GM18505 (cell line): Measurements from ENCODE around the gene WDFY2.

Experiments
- ATAC-seq: cut with Tn5 transposase; IDR thresholded peaks from one replicate; pipeline ENCODE4 v1.9.1; 2021; ENCODE audit not compliant: unreplicated experiment
- POLR2A ChIP-seq: IDR thresholded peaks from 4 replicates; pipeline ENCODE4 v1.6.1; 2011; ENCODE audit warnings: borderline replicate concordance; ENCODE audit not compliant: insufficient read depth, insufficient read length; ENCODE audit errors: extremely low read depth

The WDFY2 gene

GRCh38 chr13:51739027-51739764 is 154.9 kb downstream of the WDFY2 start:
- no peak for ATAC-seq
- TF ChIP-seq POLR2A = no peak

GRCh38 chr13:51740698-51741097 is 156.4 kb downstream of the WDFY2 start:
- TF ChIP-seq POLR2A = no peak
- no peak for ATAC-seq

- no peak for TF ChIP-seq POLR2A
- no peak for ATAC-seq
Observed at GRCh38 chr13:51742031-51742430, 157.8 kb downstream of the WDFY2 start.

GRCh38 chr13:51742611-51743010 is 158.3 kb downstream of the WDFY2 start:
- no peak for ATAC-seq
- no peak for TF ChIP-seq POLR2A

- ATAC-seq = no peak
- no peak for TF ChIP-seq POLR2A
Observed at GRCh38 chr13:51745243-51745642, 161.0 kb downstream of the WDFY2 start.

GRCh38 chr13:51746802-51747201 is 162.5 kb downstream of the WDFY2 start:
- no peak for ATAC-seq
- TF ChIP-seq POLR2A = no peak

GRCh38 chr13:51747438-51748434 is 163.5 kb downstream of the WDFY2 start:
- ATAC-seq = no peak

GRCh38 chr13:51756651-51757050 is 172.4 kb downstream of the WDFY2 start:
- TF ChIP-seq POLR2A = no peak
- no peak for ATAC-seq

More at GRCh38 chr13:51747438-51748434, 163.5 kb downstream of the WDFY2 start:
- no peak for TF ChIP-seq POLR2A

- TF ChIP-seq POLR2A = no peak
- ATAC-seq = no peak
Observed at GRCh38 chr13:51758691-51759090, 174.4 kb downstream of the WDFY2 start.

GRCh38 chr13:51759240-51759639 is 175.0 kb downstream of the WDFY2 start:
- no peak for ATAC-seq
- TF ChIP-seq POLR2A = no peak

- no peak for ATAC-seq
- no peak for TF ChIP-seq POLR2A
Observed at GRCh38 chr13:51760592-51760991, 176.3 kb downstream of the WDFY2 start.

GRCh38 chr13:51761643-51762350 is 177.5 kb downstream of the WDFY2 start:
- ATAC-seq = no peak
- no peak for TF ChIP-seq POLR2A

- ATAC-seq = no peak
- TF ChIP-seq POLR2A = no peak
Observed at GRCh38 chr13:51763486-51763885, 179.2 kb downstream of the WDFY2 start.
